HCT116 (cell line): Measurements from ENCODE around the gene WAS. TPM values are rescaled to one million over a fixed set of nuclear protein-coding genes. Genes with fewer than 3 reads are reported as not detected.

Experiments used
- ATAC-seq: fragments of 200-7000 bp; cut with Tn5 transposase; 2 replicates; pipeline ENCODE4 v1.9.1; 2020; ENCODE audit warnings: mild to moderate bottlenecking, moderate library complexity
- BruUV-seq: library from RNA; stranded (reverse); fragments of 400-500 nt; replicated peaks from 2 replicates; lab custom pipeline; 2021; lab: Mats Ljungman, UMichigan
- CTCF ChIA-PET: fragments of 300-600 bp; sonication (Branson Sonifier 250); formaldehyde crosslinking; loops from one replicate; lab custom pipeline; 2021; ENCODE audit warnings: antibody characterized with exemption; lab: Charles Lee
- POLR2A ChIA-PET: fragments of 300-600, 350-600 bp; sonication (Branson Sonifier 250); formaldehyde crosslinking; loops from one replicate; lab custom pipeline; 2021; ENCODE audit warnings: antibody characterized with exemption; lab: Charles Lee
- RAD21 ChIA-PET, 2 experiments: fragments of 300-600 bp; sonication (Branson Sonifier 250); formaldehyde crosslinking; loops; one replicate each; lab custom pipeline; 2023; ENCODE audit warnings: low total read pairs in 2 of 2; ENCODE audit not compliant: uncharacterized antibody in 2 of 2, unreplicated experiment in 2 of 2, low non-redundant PET in 1 of 2; lab: Charles Lee
- DNase-seq: peaks from one replicate; pipeline ENCODE4 v3.0.0-alpha.2; 2010; ENCODE audit warnings: low read depth, low spot score
- H2AFZ ChIP-seq: fragments of 200-600 bp; shearing (Covaris generic), sonication (generic); 2 replicates; pipeline ENCODE4 v1.6.1; 2017; ENCODE audit warnings: low read depth, mixed run types, mixed read lengths, antibody characterized with exemption, low read length; ENCODE audit not compliant: poor library complexity, severe bottlenecking
- H3K27ac ChIP-seq: 2 replicates; pipeline ENCODE4 v1.5.1; 2012; ENCODE audit warnings: low read depth, low read length
- H3K27me3 ChIP-seq: fragments of 200-600 bp; sonication (generic); 2 replicates; pipeline ENCODE4 v1.6.1; 2016; ENCODE audit warnings: mixed run types, low read length, mixed read lengths; ENCODE audit not compliant: insufficient read depth
- H3K36me3 ChIP-seq, 2 experiments: fragments of 200-500 bp in 1 of 2; fragments of 200-600 bp in 1 of 2; sonication (Bioruptor generic) in 1 of 2; sonication (generic) in 1 of 2; 2 replicates each; pipeline versions ENCODE4 v1.5.1 to v1.6.1; 2014 to 2016; ENCODE audit warnings: low read length in 2 of 2, inconsistent platforms in 1 of 2, mixed read lengths in 1 of 2, mixed run types in 1 of 2; ENCODE audit not compliant: insufficient read depth in 2 of 2, control insufficient read depth in 1 of 2
- H3K4me1 ChIP-seq, 2 experiments: fragments of 200-600 bp in 1 of 2; sonication (generic) in 1 of 2; 2 replicates each; pipeline versions ENCODE4 v1.5.1 to v1.6.1; 2012 to 2017; ENCODE audit warnings: low read length in 2 of 2, inconsistent platforms in 1 of 2, mild to moderate bottlenecking in 1 of 2, mixed read lengths in 1 of 2, mixed run types in 1 of 2, moderate library complexity in 1 of 2; ENCODE audit not compliant: insufficient read depth in 2 of 2, control insufficient read depth in 1 of 2
- H3K4me2 ChIP-seq: fragments of 200-600 bp; sonication (generic); 2 replicates; pipeline ENCODE4 v1.6.1; 2017; ENCODE audit warnings: mixed run types, low read length, mixed read lengths
- H3K4me3 ChIP-seq, 2 experiments: fragments of 200-600 bp in 1 of 2; sonication (generic) in 1 of 2; replicated peaks in 1 of 2; 2 replicates each; pipeline ENCODE4 v1.5.1; 2011 to 2016; ENCODE audit warnings: low read length in 2 of 2, control low read depth in 1 of 2, low read depth in 1 of 2, mild to moderate bottlenecking in 1 of 2, mixed read lengths in 1 of 2, mixed run types in 1 of 2
- H3K79me2 ChIP-seq: fragments of 200-600 bp; sonication (generic); 2 replicates; pipeline ENCODE4 v1.6.1; 2017; ENCODE audit warnings: mild to moderate bottlenecking, mixed run types, low read length, moderate library complexity, mixed read lengths; ENCODE audit not compliant: insufficient read depth
- H3K9ac ChIP-seq: fragments of 200-600 bp; sonication (generic); 2 replicates; pipeline ENCODE4 v1.6.1; 2016; ENCODE audit warnings: low read length, mixed read lengths
- H3K9me2 ChIP-seq: fragments of 200-600 bp; sonication (generic), shearing (Covaris generic); 2 replicates; pipeline ENCODE4 v1.6.1; 2017; ENCODE audit warnings: mixed run types, mild to moderate bottlenecking, moderate library complexity; ENCODE audit not compliant: insufficient read depth
- H3K9me3 ChIP-seq, 2 experiments: fragments of 200-500 bp in 1 of 2; fragments of 200-600 bp in 1 of 2; sonication (Bioruptor generic) in 1 of 2; sonication (generic) in 1 of 2; 2 replicates each; pipeline ENCODE4 v1.6.1; 2014 to 2017; ENCODE audit warnings: low read length in 2 of 2, mixed read lengths in 2 of 2, inconsistent platforms in 1 of 2, low read depth in 1 of 2, mild to moderate bottlenecking in 1 of 2, mixed run types in 1 of 2, moderate library complexity in 1 of 2; ENCODE audit not compliant: control insufficient read depth in 1 of 2, insufficient read depth in 1 of 2
- H4K20me1 ChIP-seq: fragments of 200-600 bp; sonication (generic), shearing (Covaris generic); 2 replicates; pipeline ENCODE4 v1.6.1; 2017; ENCODE audit warnings: mixed run types, mild to moderate bottlenecking, moderate library complexity; ENCODE audit not compliant: insufficient read depth
- CTCF ChIP-seq, 3 experiments: fragments of 200-600 bp in 1 of 3; sonication (generic) in 1 of 3; IDR thresholded peaks in 2 of 3; conservative IDR thresholded peaks in 1 of 3; 2 replicates each; pipeline ENCODE4 v1.5.1; 2012 to 2017; ENCODE audit warnings: low read depth in 2 of 3, low read length in 2 of 3, antibody characterized with exemption in 1 of 3, borderline replicate concordance in 1 of 3, control low read depth in 1 of 3, mild to moderate bottlenecking in 1 of 3, mixed read lengths in 1 of 3, mixed run types in 1 of 3, moderate library complexity in 1 of 3; ENCODE audit not compliant: insufficient read depth in 1 of 3
- ELF1 ChIP-seq: IDR thresholded peaks from 2 replicates; pipeline ENCODE4 v1.6.1; 2012; ENCODE audit warnings: low read depth, borderline replicate concordance
- EZH2 ChIP-seq: fragments of 200-600 bp; sonication (generic); IDR thresholded peaks from 2 replicates; pipeline ENCODE4 v1.6.1; 2017; ENCODE audit warnings: antibody characterized with exemption, mixed run types
- JUND ChIP-seq: IDR thresholded peaks from 2 replicates; pipeline ENCODE4 v1.6.1; 2012
- POLR2AphosphoS5 ChIP-seq: IDR thresholded peaks from 2 replicates; pipeline ENCODE4 v1.6.1; 2011; ENCODE audit warnings: mild to moderate bottlenecking, low read depth, low read length, moderate library complexity
- ZNF274 ChIP-seq: fragments of 200-500 bp; sonication (Bioruptor generic); IDR thresholded peaks from 2 replicates; pipeline ENCODE4 v1.6.1; 2014; ENCODE audit warnings: mild to moderate bottlenecking, low read depth, low read length, inconsistent platforms
- intact Hi-C: fragments of 100-400 bp; cut with micrococcal nuclease; formaldehyde crosslinking; loops from 2 replicates; pipeline ENCODE4 v1.10.0; 2022
- total RNA-seq: library from RNA; stranded (reverse); gene quantifications from one replicate; pipeline ENCODE4 v1.2.1, GENCODE V29; 2021; ENCODE audit not compliant: unreplicated experiment

WAS gene
- total RNA-seq, 1 experiment from 2014 or later, result 0.84 TPM

GRCh38 chrX:48715072-48715471 lies 31.5 kb downstream of the WAS start:
- Histone ChIP-seq H3K9ac (no peak overlapping the region), H3K9me2 (no peaks in the 10 kb centered on the region), H4K20me1 (no peaks in the 10 kb centered on the region), H3K27me3 (no peaks in the 10 kb centered on the region), H3K9me3 (no peaks in the 10 kb centered on the region), H3K79me2 (no peaks in the 10 kb centered on the region), H3K4me2 (no peak overlapping the region), H3K36me3 (no peaks in the 10 kb centered on the region), H2AFZ (no peak overlapping the region), H3K4me1 (no peaks in the 10 kb centered on the region), H3K4me3 (no peak overlapping the region), H3K27ac (no peak overlapping the region)
- CTCF ChIA-PET, result no interaction called here
- ATAC-seq (no peak), DNase-seq (no peak)
- BruUV-seq, result no TSS peak
- intact Hi-C loops, result no loop called here
- POLR2A ChIA-PET, result no interaction called here
- TF ChIP-seq POLR2AphosphoS5 (no peak), ZNF274 (no peak), ELF1 (no peak), CTCF (IDR thresholded peaks at IDR 0.05 in 2 of 3, conservative IDR thresholded peaks at IDR 0.05 in 1 of 3; ENCODE audit: borderline replicate concordance in 1 of 3, insufficient read depth in 1 of 3, low read depth in 2 of 3, low read length in 2 of 3) (no peak), EZH2 (no peak)
- RAD21 ChIA-PET, result no interaction called here

GRCh38 chrX:48715876-48716502 lies 32.4 kb downstream of the WAS start:
- H3K4me1 ChIP-seq, result no peaks in the 10 kb centered on the region
- ChIA-PET RAD21 (no interaction called here), POLR2A (no interaction called here), CTCF (no interaction called here)
- H3K9ac ChIP-seq, result no peak overlapping the region
- H3K27ac ChIP-seq, result no peak overlapping the region
- ATAC-seq, result no peak
- BruUV-seq, result no TSS peak
- no peaks in the 10 kb centered on the region for H3K9me3 ChIP-seq
- H3K79me2 ChIP-seq, result no peaks in the 10 kb centered on the region
- H3K36me3 ChIP-seq, result no peaks in the 10 kb centered on the region
- H3K27me3 ChIP-seq, result no peaks in the 10 kb centered on the region
- no peaks in the 10 kb centered on the region for H3K9me2 ChIP-seq
- H2AFZ ChIP-seq, result no peak overlapping the region
- intact Hi-C loops, result no loop called here
- no peak for DNase-seq
- TF ChIP-seq JUND, result no peak
- no peaks in the 10 kb centered on the region for H4K20me1 ChIP-seq
- no peak overlapping the region for H3K4me2 ChIP-seq
- no peak overlapping the region for H3K4me3 ChIP-seq
